Germinal center (tissue), 1 donor: ENCODE measurements around the gene KIAA0825.

Experiments used
- DNase-seq: peaks from one replicate; pipeline ENCODE4 v3.0.0; 2012; ENCODE audit warnings: mixed read lengths, low spot score

Gene KIAA0825, protein sequence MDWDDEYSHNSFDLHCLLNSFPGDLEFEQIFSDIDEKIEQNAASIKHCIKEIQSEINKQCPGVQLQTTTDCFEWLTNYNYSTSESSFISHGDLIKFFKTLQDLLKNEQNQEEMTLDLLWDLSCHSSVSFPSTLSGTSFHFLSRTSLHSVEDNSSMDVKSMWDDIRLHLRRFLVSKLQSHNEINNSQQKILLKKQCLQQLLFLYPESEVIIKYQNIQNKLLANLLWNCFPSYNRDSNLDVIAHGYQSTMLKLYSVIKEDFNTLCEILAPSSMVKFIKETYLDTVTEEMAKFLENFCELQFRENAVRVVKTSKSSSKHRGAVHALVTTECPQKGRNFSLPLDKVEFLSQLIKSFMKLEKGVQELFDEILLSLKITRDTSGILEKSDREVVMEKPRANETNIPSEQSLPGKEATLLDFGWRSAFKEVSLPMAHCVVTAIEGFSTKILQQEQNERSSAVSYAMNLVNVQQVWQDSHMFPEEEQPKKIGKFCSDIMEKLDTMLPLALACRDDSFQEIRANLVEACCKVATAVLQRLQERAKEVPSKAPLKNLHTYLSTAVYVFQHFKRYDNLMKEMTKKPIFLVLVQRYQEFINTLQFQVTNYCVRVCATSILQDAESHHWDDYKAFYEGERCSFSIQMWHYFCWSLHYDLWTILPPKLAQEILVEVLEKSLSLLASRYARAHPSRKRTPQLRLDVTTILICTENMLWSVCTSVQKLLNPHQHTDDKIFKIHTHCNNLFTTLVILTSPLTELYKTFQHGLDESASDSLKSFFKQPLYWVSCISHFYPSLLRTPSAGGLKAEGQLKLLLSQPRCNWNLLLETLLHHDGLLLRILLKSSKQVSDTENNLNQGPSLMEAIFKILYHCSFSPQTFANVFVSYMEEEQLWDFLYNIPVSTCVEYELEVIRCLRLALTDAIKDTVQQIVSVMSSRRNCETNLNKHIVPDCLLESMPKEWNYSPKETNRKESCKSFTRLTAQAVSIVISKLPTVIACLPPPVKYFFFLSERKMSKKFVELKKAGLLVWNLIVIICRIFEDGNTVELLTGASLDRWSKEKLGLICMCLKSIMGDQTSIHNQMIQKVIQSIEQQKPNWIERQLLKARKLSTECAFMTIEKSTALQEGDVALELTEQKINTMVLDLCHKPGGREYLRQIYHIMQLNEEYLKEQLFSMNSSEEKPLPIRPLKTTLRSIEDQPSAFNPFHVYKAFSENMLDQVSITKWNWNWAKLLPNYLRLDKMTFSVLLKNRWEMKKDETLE (N-terminal part only)

GRCh38 chr5:94618493-94619328, at the start of gene KIAA0825, which contains the start of gene SLF1:
Gene KIAA0825, minus strand, starts transcription at chr5:94618604. Its CDS starts 81,478 bp downstream, at chr5:94537126.
Gene SLF1, plus strand, starts transcription at chr5:94618669. Its CDS starts 10,142 bp downstream, at chr5:94628811.
- DNase-seq: peak; percentile 86

GRCh38 chr5:94667937-94668336, 49.5 kb upstream of the KIAA0825 start:
- no peak for DNase-seq

DNA sequence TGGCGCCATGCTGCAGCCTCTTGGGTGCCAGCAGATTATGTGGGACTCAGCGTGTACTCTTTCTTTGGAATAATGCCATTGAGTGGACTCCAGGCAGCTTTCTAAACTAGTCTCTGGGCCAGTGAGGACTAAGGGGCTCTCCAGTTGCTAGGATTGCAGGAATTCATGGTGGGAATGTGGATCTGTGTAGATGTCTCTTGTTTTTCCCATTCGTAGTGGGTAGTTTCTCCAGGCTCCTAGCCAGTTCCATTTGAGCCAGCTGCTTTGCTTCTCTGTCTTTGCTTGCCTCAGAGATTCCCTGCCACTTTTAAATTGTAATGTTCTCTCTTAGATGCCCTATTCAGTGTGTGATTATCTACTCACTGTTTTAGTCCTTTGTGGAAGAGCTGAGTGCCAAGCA, 42.7 kb upstream of the KIAA0825 start:
- no peak for DNase-seq

- DNase-seq: no peak
These were observed 42.1 kb upstream of the KIAA0825 start for GRCh38 chr5:94660506-94660905.

DNA sequence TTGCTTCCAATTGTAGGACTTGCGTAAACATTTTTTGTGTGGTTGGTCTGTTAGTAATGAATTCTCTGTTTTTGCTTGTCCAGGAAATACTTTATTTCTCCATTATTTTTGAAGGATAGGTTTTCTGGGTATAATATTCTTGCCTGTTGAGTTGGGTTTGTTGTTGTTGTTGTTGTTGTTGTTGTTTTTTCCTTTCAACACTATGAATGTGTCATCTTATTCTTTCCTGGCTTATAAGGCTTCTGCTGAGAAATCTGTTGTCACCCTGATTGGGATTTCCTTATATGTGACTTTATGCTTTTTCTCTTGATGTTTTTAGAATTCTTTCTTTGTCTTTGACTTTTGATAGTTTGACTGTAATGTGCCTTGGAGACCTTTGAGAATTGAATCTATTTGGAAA, 39.9 kb upstream of the KIAA0825 start:
- no peak for DNase-seq

DNA sequence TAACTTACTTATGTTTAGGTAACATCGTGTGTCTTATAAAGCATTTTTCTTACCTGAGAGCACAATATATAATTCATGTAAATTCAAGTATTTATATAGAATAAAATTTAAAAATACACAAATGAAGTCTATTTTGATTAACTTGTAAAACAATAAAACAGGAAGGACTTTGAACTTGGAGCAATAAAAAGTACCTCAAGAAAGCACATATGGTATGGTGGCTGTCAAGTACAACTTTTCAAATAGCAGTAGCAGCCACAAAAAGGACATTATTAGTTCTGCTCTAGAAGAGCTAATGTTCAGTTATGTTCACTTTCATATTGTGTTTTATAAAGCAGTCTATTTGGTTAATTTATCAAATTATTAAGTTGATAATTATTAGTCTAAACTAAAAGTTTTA, 31.5 kb upstream of the KIAA0825 start:
- no peak for DNase-seq

DNA sequence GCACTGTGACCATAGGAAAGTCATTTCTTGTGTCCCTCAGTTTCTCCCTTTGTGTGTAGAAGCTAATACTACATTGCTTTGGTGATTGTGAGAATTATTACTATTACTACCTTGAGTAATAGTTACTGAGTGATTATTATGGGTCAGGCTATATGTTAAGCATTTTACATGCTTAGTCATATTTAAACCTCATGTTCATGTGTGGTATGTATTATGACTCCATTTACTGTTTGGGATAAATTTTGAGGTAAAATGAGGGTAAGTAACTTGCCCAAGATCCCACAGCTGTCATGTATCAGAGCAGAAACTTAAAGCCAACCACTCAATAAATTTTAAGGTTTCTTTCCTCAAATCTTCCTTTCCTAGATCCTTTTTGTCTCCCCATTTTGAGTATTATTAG, 28.4 kb upstream of the KIAA0825 start:
- DNase-seq: no peak

GRCh38 chr5:94645053-94645452, 26.6 kb upstream of the KIAA0825 start:
- DNase-seq: no peak

- DNase-seq: no peak
These were observed 21.8 kb upstream of the KIAA0825 start for GRCh38 chr5:94640176-94640575.

DNA sequence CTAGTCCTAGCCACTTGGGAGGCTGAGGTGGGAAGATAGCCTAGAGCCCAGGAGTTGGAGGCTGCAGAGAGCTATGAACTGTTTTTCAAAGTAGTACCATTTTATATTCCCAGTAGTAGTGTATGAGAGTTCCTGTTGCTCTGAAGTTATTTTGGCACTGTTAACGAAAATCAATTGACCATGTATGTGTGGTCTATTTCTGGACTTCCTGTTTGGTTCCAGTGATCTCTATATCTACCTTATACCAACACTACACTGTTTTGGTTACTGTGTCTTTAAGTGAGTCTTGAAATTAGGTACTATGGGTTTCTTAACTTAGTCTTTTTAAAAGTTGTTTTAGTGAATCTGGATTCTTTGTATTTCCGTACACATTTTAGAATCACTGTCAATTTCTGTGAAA, 13.6 kb upstream of the KIAA0825 start:
- DNase-seq: peak; percentile 5

DNA sequence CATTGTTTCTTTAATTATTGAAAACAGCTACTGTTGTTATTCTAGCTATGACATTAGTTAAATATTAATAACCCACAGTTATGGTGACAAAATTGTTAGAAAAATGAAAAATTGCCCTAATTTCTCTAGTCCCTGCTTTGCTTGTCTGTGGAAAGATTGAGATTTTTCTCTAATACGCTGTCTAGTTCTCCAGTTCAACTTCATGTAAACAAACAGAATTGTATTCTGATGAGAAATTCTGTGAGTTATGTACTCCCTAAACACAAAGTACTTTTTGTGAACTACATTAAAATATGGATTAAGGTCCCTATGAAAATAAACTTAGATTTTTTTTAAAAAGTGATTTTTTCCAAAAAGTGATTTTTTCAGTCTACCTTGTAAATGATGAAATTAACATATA, 8.8 kb upstream of the KIAA0825 start:
- DNase-seq: no peak

DNA sequence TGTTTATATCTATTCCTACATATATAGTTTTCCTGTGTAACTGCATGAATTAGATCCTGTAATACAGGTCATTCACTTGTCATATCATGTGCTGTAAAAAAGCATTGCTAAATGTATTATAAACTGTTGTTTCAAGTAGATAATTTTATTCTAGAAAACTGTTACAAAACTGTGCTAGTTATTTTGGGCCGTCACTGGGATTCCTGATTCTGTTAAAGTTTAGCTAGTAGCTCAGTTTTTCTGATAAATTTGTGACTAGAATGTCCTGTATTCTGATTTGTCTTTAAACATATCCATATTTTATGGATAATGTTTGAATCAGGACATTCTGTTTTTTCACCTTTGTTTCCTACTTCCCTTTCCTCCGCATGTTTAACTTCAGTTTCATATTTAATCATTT, 5.5 kb upstream of the KIAA0825 start:
- no peak for DNase-seq

DNA sequence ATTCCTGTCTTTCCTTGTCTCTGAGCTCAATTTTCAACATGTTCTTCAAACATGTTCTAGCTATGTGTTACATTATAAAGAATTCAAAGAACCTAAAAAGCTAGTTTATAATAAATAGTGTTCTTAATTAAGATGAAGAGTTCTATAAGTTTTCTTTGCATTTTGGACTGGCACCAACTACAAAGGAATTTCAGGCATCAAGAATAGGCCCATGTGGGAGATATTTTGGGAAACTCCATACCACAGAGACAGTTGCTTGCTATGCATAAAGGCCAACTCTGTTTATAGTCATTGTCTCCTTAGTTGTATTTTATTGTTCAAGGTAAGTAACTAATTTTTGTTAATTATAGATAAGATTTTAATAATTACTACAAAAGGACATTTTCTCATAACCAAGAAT, 4.6 kb upstream of the KIAA0825 start:
- no peak for DNase-seq

DNA sequence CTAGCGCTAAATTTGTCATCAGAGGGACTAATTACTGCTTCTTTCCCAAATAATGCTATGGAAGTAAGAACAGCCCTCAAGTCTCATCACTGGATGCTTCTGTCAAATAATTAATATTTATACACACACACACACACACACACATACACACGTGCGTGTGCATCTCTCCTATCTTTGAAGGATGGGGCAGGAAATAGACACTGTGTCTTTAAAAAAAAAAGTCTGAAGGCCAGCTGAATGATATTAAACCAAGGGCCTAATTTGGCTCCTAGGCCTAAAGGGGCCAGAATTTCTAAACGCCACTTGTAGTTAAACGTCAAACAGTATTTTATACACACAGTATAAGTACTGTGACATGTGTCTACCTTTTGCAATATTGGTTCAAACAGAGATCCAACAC, 3.4 kb upstream of the KIAA0825 start:
- no peak for DNase-seq

GRCh38 chr5:94620256-94620655, 1.9 kb upstream of the KIAA0825 start:
- DNase-seq: no peak

GRCh38 chr5:94618029-94618492, 343 bp downstream of the KIAA0825 start:
- DNase-seq: no peak

GRCh38 chr5:94615862-94616261, 2.5 kb downstream of the KIAA0825 start:
- no peak for DNase-seq

GRCh38 chr5:94614156-94614805, 4.1 kb downstream of the KIAA0825 start:
- DNase-seq: no peak

DNA sequence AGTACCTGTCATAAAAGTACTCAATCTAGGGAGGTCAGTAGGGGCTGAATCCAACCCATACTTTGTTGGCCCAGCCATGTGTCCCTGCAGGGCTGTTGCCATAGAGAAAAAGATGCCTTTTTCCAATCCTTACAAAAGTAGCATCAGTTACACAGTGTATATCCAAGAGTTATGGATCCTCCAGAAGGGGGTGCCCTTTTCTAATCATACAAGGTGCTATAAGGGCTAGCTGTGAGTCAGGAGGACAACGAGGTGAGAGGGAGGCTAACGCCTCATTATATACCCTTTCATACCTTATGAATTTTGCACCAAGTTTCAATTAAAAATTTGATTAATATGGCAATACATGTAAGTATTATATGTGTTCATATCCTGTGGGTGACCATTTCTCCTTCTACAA, 4.8 kb downstream of the KIAA0825 start:
- no peak for DNase-seq

- no peak for DNase-seq
These were observed 23.0 kb downstream of the KIAA0825 start for GRCh38 chr5:94595281-94595840.
